Measurements from ENCODE around the gene TENT4A.
A peak's percentile ranks its signal among the peaks of the same experiment; 100 is the strongest.

TENT4A gene

DNA sequence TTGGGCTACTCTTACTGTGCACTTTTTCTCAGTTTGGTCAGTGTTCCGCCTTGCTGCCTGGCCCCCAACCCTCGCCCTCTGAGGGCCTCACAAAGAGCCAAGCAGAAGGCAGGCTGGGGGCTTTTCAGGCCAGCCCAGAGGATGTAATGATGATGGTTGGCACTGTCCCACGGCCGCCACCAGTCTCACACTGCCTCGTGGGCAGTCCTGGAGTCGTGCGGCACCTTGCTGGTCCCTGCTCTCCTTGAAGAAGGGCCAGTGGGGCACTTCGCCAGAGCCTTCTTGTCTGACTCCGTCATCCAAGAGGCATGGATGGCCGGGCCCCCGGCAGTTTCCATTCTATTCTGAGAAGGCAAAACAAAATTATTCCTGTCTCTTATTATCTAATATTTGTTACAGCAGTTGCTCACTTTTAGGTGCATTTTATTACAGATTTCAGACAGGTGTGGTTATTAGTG lies 21.0 kb downstream of the TENT4A start:
- DNase-seq = no peak

DNA sequence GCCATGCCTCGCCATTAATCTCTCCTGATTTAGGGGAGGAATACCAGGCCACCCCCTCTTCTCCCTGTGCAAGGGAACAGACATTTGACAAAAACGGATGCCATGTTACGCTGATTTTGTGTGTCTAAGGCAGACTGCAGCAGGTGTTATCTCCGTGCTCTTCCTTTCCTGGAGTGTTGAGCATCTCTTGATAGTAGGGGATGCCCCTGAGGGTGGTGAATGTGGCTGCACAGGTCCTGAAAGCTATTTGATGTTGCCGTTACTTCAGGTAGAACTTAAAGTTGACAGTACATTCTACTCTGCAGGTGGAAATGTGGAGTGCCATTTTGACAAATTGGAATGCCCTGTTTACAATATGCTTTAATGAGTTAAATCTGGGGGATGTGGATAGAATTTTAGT lies 21.5 kb downstream of the TENT4A start:
- DNase-seq = no peak

DNA sequence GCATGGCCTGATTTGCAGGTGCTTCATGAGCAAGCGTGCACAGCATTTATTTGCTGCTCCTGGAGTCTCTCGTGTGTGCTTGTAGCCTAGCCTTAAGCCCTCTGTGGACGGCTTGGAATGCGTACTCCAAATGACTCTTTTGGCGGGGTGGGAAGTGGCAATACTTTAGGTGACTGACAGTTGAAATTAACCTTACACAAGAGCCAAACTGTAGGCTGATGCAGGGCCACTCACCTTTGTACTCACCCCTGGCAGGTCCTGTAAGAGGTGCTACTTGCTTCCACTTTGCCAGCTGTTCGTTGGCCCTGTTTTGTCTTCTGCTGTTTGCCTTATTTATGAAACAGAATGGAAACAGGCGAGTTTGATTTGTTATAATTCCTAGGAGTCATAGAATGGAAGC lies 22.9 kb downstream of the TENT4A start:
- peak; percentile 87 for DNase-seq

DNA sequence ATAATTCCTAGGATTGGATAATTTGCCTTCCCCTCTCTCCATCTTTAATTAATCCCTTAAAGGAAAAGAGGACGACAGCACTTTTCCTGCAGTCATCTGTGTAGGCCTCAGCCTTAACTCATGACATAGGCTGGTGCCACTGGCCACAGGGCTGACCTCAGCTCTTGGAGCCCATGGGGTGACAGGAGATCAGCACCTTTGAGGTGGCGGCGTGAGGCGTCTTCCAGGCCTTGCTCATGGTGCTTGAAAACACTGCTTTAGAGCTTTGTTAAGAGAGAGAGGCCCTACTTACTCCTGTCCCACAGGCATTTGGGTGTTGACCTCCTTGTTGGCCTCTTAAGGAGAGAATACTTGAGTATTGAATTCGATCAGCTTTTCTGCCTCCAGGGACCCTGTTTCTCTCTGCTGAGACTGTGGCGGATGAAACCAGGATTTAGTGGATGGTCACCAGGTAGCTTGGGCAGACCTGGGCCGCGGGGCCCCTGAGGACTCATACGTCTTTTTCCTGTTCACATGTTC lies 23.4 kb downstream of the TENT4A start:
- DNase-seq = no peak

DNA sequence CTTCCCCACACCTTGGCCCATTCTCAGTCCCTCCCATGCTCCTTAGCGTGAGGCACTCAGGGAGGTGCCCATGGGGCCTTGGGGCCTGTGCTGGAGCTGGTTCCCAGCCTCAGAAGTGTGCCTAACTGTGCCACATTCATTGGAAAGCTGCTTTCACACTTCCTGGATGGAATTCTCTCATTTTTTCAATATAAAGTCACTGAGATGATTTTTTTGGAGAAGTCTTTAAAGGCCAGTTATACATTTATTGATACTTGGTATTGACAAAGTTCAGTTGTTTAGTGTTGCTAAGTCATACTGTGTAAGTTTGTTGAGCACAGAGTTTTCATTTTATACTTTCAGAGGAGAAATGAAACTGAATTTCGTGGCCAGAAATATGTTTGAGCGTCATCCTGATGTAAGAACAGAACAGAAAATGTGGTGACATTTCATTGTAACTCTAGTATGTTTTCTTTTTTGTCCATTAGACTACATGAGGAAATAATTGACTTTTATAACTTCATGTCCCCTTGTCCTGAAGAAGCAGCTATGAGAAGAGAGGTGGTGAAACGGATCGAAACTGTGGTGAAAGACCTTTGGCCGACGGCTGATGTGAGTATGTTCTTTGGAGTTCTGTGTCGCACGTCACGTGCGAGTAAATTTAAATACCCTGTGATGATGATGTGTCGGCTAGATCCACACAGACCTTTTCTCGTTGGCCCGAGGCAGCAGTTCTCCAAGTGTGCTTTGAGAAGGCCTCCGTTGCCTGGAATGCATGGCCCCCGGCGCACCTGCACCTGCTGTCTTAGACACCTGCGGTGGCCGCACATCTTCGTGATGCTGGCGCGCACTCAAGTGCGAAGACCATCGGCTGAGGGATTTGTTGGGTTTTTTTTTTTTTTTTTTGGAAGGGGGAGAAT lies 24.1 kb downstream of the TENT4A start:
- DNase-seq = no peak

DNA sequence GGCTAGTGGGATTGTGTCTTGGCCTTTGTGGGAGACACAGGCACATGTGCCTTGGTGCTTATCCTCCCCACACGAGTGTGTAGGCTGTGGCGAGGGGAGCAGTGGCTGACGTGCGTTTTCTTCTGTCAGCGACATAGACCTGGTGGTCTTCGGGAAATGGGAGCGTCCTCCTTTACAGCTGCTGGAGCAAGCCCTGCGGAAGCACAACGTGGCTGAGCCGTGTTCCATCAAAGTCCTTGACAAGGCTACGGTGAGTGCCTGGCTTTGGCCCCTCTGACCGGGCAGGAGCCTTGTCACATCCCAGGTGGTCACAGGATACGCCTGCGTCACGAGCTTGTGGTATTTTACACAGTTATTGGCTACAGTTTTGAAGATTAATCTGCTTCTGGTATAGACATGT lies 26.4 kb downstream of the TENT4A start:
- DNase-seq = no peak

DNA sequence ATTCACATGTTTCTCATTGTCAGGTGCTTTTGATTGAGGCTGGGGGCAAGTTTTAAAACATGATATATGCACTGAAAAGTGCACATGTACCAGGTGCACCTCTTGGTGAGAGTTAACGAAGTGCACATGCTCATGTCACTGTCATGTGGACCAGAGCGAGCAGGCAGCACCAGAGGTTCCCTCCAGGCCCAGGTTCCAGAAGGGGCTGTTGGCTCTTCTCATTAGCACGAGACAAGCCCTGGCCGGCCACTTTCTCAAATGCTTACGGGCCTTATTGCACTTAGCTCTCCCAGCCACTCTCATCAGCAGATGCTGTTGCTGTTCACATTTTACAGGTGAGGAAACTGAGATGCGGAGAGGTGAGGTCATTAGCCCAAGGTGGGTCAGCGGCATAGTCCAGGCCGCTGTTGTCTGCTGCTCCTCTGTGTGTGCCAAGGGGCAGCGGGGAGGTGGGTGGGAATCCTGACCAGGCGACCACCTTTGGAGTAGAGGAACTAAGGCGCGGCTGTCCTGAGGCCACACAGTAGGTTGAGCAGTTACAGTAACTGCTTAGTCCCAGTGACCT lies 27.4 kb downstream of the TENT4A start:
- DNase-seq = no peak

DNA sequence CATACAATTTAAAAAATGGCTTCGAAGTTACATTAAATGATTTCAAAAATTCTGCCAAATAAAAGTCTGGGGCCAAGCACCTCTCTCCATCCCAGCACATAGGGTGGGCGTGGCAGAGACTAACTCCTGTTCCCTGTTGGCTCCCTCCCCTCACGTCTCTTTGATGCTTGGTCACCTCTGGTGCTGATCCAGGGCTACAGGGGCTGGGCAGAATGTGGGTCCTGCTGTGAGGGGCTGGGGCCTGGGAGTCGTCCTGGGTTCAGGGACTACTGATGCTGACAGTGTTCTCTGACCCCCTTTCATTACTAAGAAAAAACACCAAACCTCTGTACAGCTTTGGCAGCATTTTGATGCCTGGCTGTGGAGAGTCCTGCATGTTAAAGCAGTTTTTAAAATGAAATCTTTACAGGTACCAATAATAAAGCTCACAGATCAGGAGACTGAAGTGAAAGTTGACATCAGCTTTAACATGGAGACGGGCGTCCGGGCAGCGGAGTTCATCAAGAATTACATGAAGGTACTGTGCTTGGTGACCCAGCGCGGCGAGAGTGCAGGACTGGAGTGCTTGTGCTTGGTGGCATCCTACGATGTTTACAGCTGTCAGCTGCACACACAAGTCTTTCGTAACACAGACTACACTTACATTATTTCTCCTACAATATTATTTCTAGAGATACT lies 29.0 kb downstream of the TENT4A start:
- no peak for DNase-seq

DNA sequence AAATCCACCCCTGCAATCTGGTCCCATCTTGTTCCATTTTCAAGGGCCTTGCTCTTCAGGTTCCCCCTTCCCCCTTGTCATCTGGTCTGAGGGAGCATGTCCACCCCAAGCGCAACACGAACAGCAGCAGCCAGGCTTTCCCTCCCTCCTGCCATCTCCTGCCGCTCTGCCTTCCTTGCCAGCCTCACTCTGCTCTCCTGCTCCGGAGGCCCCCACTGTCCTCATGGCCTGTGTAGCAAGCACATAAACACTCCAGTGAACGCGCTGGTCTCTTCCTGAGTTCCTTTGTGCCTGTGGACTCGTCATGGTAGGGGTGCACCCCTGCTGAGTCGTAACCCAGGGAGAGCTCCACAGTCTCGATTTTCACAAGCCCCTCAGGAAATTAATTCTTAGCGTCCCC lies 29.9 kb downstream of the TENT4A start:
- DNase-seq = no peak

DNA sequence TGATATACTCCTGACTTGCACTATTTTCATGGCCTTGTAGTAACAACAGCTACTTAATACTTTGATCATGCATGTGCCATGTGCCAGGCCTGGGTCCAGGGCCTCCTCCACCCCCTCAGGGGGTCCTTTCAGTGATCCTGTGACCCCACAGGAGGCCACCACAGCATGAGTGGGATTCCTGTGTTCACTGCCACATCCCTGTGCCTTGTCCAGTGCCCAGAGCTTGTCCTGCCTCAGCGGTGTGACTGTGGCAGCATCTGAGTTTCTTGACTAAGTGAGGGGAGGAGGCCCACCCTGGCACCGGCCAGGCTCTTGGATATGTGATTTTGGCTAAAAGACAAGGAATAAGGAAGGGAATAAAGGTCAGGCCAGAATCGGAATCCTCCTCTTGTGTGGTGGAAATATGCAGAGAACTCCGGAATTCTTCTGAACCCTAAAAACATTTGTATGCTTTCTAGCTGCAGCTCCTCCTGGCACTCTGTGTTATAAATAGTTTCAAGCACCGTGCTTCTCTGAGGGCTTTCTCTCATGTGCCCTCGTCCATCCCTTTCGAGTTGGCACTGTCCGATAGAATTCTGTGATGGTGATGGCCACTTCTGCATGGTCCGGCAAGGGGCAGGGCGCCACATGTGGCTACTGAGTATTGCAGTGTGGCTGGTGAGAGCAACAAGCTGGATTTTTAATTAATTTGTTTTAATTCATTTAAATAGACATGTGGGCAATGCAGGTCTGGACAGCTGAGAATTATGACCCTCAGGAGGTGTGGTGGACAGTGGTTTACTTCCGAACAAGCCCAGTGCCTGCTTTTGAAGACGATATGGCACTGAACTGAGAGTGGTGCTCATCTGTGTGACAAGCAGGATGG lies 31.8 kb downstream of the TENT4A start:
- DNase-seq = no peak

DNA sequence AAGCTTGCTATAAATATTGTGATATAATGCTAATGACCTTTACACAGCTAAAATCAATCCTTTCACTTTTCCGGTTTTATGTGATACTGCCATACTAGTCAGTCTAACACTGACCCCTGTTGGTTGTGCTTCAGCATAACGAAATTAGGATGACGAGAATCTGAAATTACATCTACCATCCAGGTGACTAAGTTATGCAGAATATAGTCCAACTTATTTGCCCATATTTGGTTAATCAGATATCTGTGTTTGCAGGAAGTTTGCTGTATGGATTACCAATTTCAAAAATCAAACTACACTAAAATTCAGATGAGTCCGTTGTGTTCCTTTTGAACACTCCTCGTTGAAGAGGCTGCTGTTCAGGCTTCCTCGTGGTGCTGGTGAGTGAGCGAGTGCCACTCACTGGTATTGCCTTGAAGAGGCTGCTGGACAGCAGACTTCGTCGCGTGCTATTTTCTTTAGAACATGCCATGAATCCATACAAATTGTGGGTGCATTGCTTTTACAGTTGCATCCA lies 32.5 kb downstream of the TENT4A start:
- DNase-seq = peak; percentile 34

DNA sequence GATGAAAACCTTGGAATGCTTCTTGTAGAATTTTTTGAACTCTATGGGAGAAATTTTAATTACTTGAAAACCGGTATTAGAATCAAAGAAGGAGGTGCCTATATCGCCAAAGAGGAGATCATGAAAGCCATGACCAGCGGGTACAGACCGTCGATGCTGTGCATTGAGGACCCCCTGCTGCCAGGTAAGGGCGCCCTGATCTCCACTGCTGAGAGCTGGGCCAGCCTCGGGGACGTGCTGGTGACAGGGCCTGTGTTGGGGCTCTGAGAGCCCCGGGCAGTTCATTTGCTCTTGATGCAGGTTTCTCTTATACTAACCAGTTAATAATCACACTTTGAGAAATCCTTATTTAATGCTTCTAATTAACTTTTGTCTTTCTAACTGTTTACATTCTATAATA lies 33.0 kb downstream of the TENT4A start:
- no peak for DNase-seq

DNA sequence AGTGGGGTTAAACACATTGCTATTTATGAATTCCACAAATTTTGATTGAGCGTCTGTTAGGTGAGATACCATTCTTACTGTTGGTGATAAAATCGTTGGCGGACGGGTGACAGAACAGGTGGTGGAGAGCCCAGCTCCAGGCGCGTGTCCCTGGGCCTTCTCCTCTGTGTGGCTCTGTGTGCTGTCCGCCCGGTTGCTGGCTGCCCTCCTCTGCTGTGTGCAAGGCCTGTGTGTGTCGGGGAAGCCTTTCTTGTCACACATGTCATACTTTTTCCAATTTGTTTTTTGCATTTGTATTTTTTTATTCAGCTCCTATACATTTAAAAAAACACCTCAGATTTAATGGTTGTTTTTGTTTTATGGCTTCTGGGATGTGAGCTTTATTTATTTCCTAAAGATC lies 33.9 kb downstream of the TENT4A start:
- no peak for DNase-seq

DNA sequence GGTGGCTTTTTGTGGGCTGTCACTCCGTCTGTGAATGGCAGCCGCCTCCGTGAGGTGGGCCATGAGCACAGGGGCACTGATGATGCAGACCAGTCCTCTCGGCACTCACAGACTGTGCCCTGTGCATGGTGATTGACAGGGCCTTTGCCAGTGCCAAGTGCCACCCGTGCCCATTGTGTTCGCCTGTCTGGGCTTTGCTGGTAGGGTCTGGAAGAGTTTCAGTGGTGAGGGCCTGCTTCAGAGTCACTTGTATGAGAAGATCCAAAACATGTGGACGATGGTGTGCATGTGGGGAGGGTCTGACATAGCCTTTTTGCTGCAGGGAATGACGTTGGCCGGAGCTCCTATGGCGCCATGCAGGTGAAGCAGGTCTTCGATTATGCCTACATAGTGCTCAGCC lies 34.9 kb downstream of the TENT4A start:
- no peak for DNase-seq

DNA sequence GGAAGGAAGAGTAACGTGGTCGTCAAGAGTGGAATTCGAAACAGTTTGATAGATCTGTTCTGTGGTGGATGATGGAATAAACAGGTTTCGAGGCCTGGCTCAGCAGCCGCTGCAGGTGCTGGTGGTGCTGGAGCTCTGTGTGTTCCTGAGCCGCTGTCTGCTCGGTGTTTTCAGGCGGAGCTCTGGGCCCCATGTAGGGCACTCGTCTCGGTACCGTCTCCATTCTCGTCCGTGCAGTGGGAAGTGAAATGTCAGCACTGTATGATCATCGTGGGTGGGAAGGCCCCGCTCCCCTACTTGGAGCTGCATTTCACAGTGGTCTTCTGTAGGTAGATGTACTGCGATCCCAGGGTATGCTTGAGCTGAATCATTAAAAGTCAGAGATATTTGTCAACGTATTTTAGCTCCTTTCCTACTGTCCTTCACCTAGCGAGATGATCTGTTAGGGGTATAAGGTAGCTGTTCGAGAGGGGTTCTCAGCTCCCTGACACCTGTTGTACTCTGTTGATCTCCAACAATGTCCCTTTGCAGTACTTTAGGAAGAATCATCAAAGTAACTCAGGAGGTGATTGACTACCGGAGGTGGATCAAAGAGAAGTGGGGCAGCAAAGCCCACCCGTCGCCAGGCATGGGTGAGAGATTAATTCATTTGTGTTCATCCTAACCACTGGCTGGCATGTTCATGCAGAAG lies 35.9 kb downstream of the TENT4A start:
- DNase-seq = no peak

DNA sequence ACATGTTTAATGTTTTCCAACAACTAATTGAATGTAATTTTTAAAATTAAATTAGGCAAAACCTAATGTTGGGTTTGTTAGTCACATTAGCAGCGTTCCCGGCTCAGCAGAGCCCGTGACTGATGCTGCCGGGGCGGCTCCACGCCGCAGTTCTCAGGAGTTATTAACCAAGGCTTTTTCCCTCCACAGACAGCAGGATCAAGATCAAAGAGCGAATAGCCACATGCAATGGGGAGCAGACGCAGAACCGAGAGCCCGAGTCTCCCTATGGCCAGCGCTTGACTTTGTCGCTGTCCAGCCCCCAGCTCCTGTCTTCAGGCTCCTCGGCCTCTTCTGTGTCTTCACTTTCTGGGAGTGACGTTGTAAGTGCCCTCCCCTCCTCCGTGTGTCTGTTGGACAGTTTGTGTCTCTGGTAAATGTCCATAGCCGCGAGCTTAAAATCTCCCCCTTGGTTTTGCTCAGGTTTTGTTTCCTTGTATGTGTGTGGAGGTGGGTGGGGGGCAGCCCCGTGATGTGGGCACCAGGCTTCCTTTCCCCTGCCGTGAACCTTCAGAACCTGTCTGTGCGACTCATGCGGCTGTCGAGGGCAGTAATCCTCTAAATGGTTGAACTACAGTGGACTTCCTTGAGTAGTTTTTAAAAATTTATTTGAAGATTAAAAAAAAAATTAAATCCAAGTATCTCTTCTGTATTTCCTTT lies 37.1 kb downstream of the TENT4A start:
- no peak for DNase-seq

DNA sequence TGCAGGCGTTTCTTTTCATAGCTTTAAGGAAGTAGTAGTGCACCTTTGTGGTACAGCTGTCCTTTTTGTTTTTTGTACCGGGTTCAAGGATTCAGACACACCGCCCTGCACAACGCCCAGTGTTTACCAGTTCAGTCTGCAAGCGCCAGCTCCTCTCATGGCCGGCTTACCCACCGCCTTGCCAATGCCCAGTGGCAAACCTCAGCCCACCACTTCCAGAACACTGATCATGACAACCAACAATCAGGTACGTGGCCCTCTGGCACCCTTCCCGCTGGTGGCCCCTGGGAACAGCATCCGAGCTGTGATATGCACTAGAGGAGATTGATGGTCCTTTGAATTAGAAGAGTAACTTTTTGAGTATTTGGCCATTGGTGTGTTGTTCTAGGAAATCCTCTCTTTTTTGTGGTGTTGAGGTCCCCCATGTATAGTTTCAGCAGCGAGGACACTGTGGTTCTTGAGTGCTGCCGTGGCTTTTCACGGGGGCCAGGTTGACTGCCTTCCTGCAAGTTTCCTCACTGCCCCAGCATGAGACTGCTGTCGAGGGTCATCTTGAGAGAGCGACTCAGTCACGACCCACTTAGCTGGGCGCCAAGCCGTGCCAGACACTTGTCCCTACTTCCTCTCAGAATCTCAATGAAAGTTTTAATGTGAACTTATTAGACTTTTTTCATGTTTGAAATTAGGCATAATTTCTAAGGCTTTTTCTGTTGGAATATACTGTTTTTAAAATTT lies 37.9 kb downstream of the TENT4A start:
- DNase-seq = no peak

DNA sequence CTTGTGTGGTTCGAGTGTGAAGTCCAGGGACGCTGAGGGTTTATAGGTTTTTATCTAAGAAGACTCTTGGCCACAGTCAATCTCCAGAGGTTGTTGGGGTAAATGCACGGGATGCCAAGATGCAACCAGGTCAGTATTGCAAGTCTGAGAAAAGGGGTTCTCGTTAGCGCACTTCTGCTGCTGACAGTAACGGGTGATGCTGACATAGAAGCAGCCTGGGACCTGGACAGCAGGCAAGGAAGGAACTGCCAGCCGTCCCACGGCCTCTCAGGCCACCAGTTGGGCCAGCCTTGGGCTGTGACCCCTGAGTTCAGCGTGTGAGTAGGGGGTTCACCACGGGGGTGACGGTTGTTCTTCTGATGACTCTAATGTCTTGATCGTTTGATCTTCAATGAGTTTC lies 39.0 kb downstream of the TENT4A start:
- DNase-seq = no peak

DNA sequence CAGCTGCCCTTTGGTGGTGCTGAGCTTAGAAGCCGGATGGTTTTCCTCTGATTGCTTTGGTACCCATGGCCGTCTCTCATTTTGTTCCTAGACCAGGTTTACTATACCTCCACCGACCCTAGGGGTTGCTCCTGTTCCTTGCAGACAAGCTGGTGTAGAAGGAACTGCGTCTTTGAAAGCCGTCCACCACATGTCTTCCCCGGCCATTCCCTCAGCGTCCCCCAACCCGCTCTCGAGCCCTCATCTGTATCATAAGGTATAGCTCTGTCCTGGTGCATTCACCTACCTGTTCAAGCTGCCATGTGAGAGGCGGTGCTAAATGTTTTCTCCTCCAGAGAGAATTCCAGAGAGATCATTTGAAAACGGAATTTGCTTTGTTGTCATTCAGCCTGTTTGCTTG lies 39.5 kb downstream of the TENT4A start:
- no peak for DNase-seq

DNA sequence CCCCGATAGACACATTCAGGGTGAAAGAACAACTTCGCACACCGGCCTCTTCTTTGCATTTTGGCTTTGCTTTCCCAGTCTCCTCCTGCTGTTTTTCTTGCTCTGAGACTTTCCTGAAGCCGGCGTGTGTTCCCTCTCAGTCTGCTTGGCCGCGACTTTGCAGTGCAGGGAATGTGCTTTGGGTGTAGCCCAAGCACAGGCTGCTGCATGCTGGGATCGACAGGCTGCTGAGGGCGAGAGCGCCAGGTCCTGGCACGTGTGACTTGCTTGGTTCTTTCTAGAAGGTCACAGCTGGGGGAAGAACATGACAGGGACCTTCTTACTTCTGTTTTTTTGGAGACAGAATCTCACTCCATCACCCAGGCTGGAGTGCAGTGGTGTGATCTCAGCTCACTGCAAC lies 40.6 kb downstream of the TENT4A start:
- no peak for DNase-seq

DNA sequence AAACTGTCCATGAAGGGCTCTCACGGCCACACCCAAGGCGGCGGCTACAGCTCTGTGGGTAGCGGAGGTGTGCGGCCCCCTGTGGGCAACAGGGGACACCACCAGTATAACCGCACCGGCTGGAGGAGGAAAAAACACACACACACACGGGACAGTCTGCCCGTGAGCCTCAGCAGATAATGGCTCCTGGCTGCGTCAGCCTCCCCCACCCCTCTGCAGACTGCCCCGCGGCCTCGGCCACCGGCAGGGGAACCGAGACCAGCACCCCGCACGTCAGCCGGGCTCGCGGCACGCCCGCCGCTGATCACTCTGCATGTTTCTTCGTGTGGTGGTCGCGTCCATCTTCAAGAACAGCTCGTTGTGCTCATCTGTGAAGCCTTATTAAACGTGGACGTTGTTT lies 41.5 kb downstream of the TENT4A start:
- DNase-seq = no peak

Measured in DMS79 treated with DMSO at 0.1 percent for 48 hours (cell line).